IMR-90 (cell line): Measurements from ENCODE around the gene CHRNA10. TPM values are rescaled to one million over a fixed set of nuclear protein-coding genes. Genes with fewer than 3 reads are reported as not detected.

Source experiments
- ATAC-seq: fragments of 200-7000 bp; cut with Tn5 transposase; 2 replicates; pipeline ENCODE4 v1.9.1; 2020; ENCODE audit warnings: low read depth, mild to moderate bottlenecking, moderate library complexity
- BruUV-seq: library from RNA; stranded (reverse); fragments of 400-500 nt; replicated peaks from 2 replicates; lab custom pipeline; 2021; lab: Mats Ljungman, UMichigan
- CTCF ChIA-PET: fragments of 300-600 bp; formaldehyde crosslinking; extraction: SDS; loops from one replicate; lab custom pipeline; 2021; ENCODE audit warnings: antibody characterized with exemption; lab: Yijun Ruan, JAX
- POLR2A ChIA-PET: fragments of 300-600 bp; sonication (Branson Sonifier 250); formaldehyde crosslinking; loops from one replicate; lab custom pipeline; 2022; ENCODE audit warnings: antibody characterized with exemption; ENCODE audit not compliant: unreplicated experiment; lab: Charles Lee
- DNase-seq: peaks from one replicate; pipeline ENCODE4 v3.0.0; 2013
- H2AFZ ChIP-seq: replicated peaks from 2 replicates; pipeline ENCODE3; 2013; ENCODE audit warnings: low read length, mild to moderate bottlenecking; ENCODE audit not compliant: poor library complexity
- H2AK5ac ChIP-seq: 2 replicates; pipeline ENCODE4 v1.6.1; 2013; ENCODE audit warnings: low read depth, low read length, inconsistent platforms
- H2AK9ac ChIP-seq: replicated peaks from 2 replicates; pipeline ENCODE3; 2013; ENCODE audit warnings: mild to moderate bottlenecking, low read depth, low read length, moderate library complexity; ENCODE audit not compliant: poor library complexity
- H2BK120ac ChIP-seq: 2 replicates; pipeline ENCODE4 v1.6.1; 2013; ENCODE audit warnings: low read depth, low read length, inconsistent platforms
- H2BK15ac ChIP-seq: 3 replicates; pipeline ENCODE4 v1.6.1; 2013; ENCODE audit warnings: low read depth, low read length, inconsistent platforms
- H2BK20ac ChIP-seq: 2 replicates; pipeline ENCODE4 v1.6.1; 2013; ENCODE audit warnings: low read depth, mild to moderate bottlenecking, inconsistent platforms, low read length, moderate library complexity
- H2BK5ac ChIP-seq: 2 replicates; pipeline ENCODE4 v1.6.1; 2013; ENCODE audit warnings: mild to moderate bottlenecking, low read depth, low read length, inconsistent platforms; ENCODE audit not compliant: poor library complexity, severe bottlenecking
- H3K14ac ChIP-seq: replicated peaks from 2 replicates; pipeline ENCODE4 v1.6.1; 2013; ENCODE audit warnings: low read depth, low read length, inconsistent platforms
- H3K18ac ChIP-seq: 2 replicates; pipeline ENCODE4 v1.6.1; 2013; ENCODE audit warnings: low read depth, low read length, control low read depth
- H3K23ac ChIP-seq: 2 replicates; pipeline ENCODE4 v1.6.1; 2013; ENCODE audit warnings: low read depth, low read length, inconsistent platforms
- H3K27ac ChIP-seq: 2 replicates; pipeline ENCODE4 v1.5.1; 2013; ENCODE audit warnings: mild to moderate bottlenecking, control low read depth, low read length; ENCODE audit not compliant: insufficient read depth
- H3K27me3 ChIP-seq: 2 replicates; pipeline ENCODE4 v1.6.1; 2013; ENCODE audit warnings: low read length; ENCODE audit not compliant: control insufficient read depth, insufficient read depth
- H3K36me3 ChIP-seq: 2 replicates; pipeline ENCODE4 v1.6.1; 2013; ENCODE audit warnings: low read length, mixed read lengths; ENCODE audit not compliant: control insufficient read depth, insufficient read depth
- H3K4ac ChIP-seq: 2 replicates; pipeline ENCODE4 v1.6.1; 2013; ENCODE audit warnings: low read depth, low read length, inconsistent platforms
- H3K4me1 ChIP-seq: 2 replicates; pipeline ENCODE4 v1.6.1; 2013; ENCODE audit warnings: low read length, mixed read lengths; ENCODE audit not compliant: control insufficient read depth, insufficient read depth
- H3K4me2 ChIP-seq: 2 replicates; pipeline ENCODE4 v1.6.1; 2013; ENCODE audit warnings: low read depth, mild to moderate bottlenecking, control low read depth, low read length, moderate library complexity
- H3K4me3 ChIP-seq: 2 replicates; pipeline ENCODE4 v1.5.1; 2013; ENCODE audit warnings: low read depth, mild to moderate bottlenecking, control low read depth, low read length, moderate library complexity; ENCODE audit not compliant: insufficient read depth
- H3K56ac ChIP-seq: 2 replicates; pipeline ENCODE4 v1.6.1; 2013; ENCODE audit warnings: low read length, inconsistent platforms; ENCODE audit not compliant: insufficient read depth; ENCODE audit errors: extremely low read depth
- H3K79me1 ChIP-seq, 2 experiments: 2 replicates each; pipeline ENCODE4 v1.6.1; 2013; ENCODE audit warnings: low read length in 2 of 2, inconsistent platforms in 1 of 2, low read depth in 1 of 2
- H3K9ac ChIP-seq: 2 replicates; pipeline ENCODE4 v1.6.1; 2013; ENCODE audit warnings: low read depth, low read length, control low read depth
- H3K9me1 ChIP-seq: 2 replicates; pipeline ENCODE4 v1.6.1; 2013; ENCODE audit warnings: low read length, inconsistent platforms; ENCODE audit not compliant: insufficient read depth
- H3K9me3 ChIP-seq: 2 replicates; pipeline ENCODE4 v1.6.1; 2013; ENCODE audit warnings: low read length; ENCODE audit not compliant: control insufficient read depth, insufficient read depth
- H4K20me1 ChIP-seq: 2 replicates; pipeline ENCODE4 v1.6.1; 2013; ENCODE audit warnings: low read length, inconsistent platforms; ENCODE audit not compliant: insufficient read depth
- H4K5ac ChIP-seq: 2 replicates; pipeline ENCODE4 v1.6.1; 2013; ENCODE audit warnings: mild to moderate bottlenecking, low read depth, low read length, control low read depth
- H4K8ac ChIP-seq, 2 experiments: 2 replicates each; pipeline ENCODE4 v1.6.1; 2013; ENCODE audit warnings: low read depth in 2 of 2, low read length in 2 of 2, control low read depth in 1 of 2, inconsistent platforms in 1 of 2
- H4K91ac ChIP-seq: 2 replicates; pipeline ENCODE4 v1.6.1; 2013; ENCODE audit warnings: low read depth, low read length, inconsistent platforms; ENCODE audit not compliant: insufficient read depth
- BHLHE40 ChIP-seq: fragments of 150-350 bp; IDR thresholded peaks from 2 replicates; pipeline ENCODE4 v1.6.1; 2016; ENCODE audit warnings: mild to moderate bottlenecking, low read depth, low read length
- CEBPB ChIP-seq: IDR thresholded peaks from 2 replicates; pipeline ENCODE4 v1.6.1; 2012; ENCODE audit warnings: low read depth, low read length, improper control_type of control experiment
- FOS ChIP-seq: fragments of 150-350 bp; IDR thresholded peaks from 2 replicates; pipeline ENCODE4 v1.6.1; 2016; ENCODE audit warnings: low read depth, low read length
- MAFK ChIP-seq: IDR thresholded peaks from 2 replicates; pipeline ENCODE4 v1.6.1; 2012; ENCODE audit warnings: low read depth, low read length, improper control_type of control experiment
- MAZ ChIP-seq: IDR thresholded peaks from 2 replicates; pipeline ENCODE4 v1.6.1; 2012; ENCODE audit warnings: low read depth, mild to moderate bottlenecking, low read length, improper control_type of control experiment, moderate library complexity, borderline replicate concordance
- POLR2A ChIP-seq: IDR thresholded peaks from 2 replicates; pipeline ENCODE4 v1.6.1; 2012; ENCODE audit warnings: mild to moderate bottlenecking, low read depth, low read length
- RCOR1 ChIP-seq: IDR thresholded peaks from 2 replicates; pipeline ENCODE4 v1.6.1; 2012; ENCODE audit warnings: mild to moderate bottlenecking, low read length, improper control_type of control experiment; ENCODE audit not compliant: insufficient replicate concordance
- RFX5 ChIP-seq: IDR thresholded peaks from 2 replicates; pipeline ENCODE4 v1.8.0; 2012; ENCODE audit warnings: low read depth, mild to moderate bottlenecking, low read length, moderate library complexity
- SMC3 ChIP-seq: fragments of 150-350 bp; IDR thresholded peaks from 2 replicates; pipeline ENCODE4 v1.6.1; 2016; ENCODE audit warnings: low read depth, mild to moderate bottlenecking, antibody characterized with exemption, low read length, moderate library complexity
- WGBS, 2 experiments: methylation state at CpG; one replicate each; pipeline versions ENCODE4 v1.1.5 to v1.1.7; 2013; ENCODE audit warnings: missing lambda C conversion rate in 2 of 2; ENCODE audit not compliant: insufficient read length in 1 of 2; ENCODE audit errors: extremely low coverage in 2 of 2; 5-methylcytosine and 5-hydroxymethylcytosine counted together
- dilution Hi-C: fragments of 300-500 bp; cut with HindIII; formaldehyde crosslinking; loops from one replicate; pipeline ENCODE4 v1.14.3; 2018; ENCODE audit warnings: low sequenced_read_pairs; ENCODE audit not compliant: unreplicated experiment
- in situ Hi-C: fragments of 300-500 bp; cut with MboI; formaldehyde crosslinking; loops from 3 replicates; pipeline ENCODE4 v1.14.3; 2019; ENCODE audit warnings: low sequenced_read_pairs, inconsistent platforms, mixed read lengths
- intact Hi-C: fragments of 100-400 bp; cut with micrococcal nuclease; formaldehyde crosslinking; loops from 2 replicates; pipeline ENCODE4 v1.10.0; 2022
- polyA plus RNA-seq, 3 experiments: library from polyadenylated mRNA; depleted of rRNA; stranded (reverse); fragments of >200 nt; gene quantifications; 2 replicates each; pipeline ENCODE4 v1.2.3, GENCODE V29; 2012; ENCODE audit warnings: low replicate concordance in 1 of 3
- total RNA-seq: library from RNA; depleted of rRNA; stranded (reverse); fragments of >200 nt; gene quantifications from 2 replicates; pipeline ENCODE4 v1.2.3, GENCODE V29; 2012
- TF ChIP-seq, protein P1 (sequence below): conservative IDR thresholded peaks from 2 replicates; pipeline ENCODE4 v1.5.1; 2012; ENCODE audit warnings: mild to moderate bottlenecking, low read depth, low read length, improper control_type of control experiment
- TF ChIP-seq, protein P2 (sequence below): fragments of 150-350 bp; IDR thresholded peaks from 2 replicates; pipeline ENCODE4 v1.6.1; 2016; ENCODE audit warnings: low read depth, mild to moderate bottlenecking, low read length, moderate library complexity, borderline replicate concordance
- TF ChIP-seq, protein P3 (sequence below): fragments of 150-350 bp; IDR thresholded peaks from 2 replicates; pipeline ENCODE4 v1.6.1; 2017; ENCODE audit warnings: mild to moderate bottlenecking, antibody characterized with exemption, low read length, low read depth

CHRNA10 gene
- total and polyA plus RNA-seq, 2 of the 4 experiments (the other 2 are of a cell fraction): 0.36 to 0.79 TPM

DNA sequence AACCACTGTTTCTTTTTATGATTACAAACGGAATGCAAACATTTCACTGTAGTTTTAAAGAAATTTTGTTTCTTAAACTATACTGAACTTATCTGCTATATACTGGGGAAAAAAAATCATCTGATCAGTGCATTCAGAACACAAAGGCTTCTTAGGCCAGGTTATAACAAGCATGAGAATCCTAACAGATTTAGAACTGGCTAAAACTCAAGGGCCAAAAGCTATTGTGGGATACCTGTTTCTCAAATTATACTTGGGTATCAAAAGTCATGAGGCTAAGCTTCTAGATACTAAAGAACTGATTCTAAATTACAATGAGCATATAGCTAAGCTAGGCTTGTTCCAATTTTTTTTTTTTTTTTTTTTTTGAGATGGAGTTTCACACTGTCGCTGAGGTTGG is 29.7 kb upstream of the CHRNA10 start:
- Histone ChIP-seq H3K9me3 (no peaks in the 10 kb centered on the region), H4K20me1 (peaks cover 5% of the 10 kb centered on the region; the same call in 1 of the 2 replicates), H2BK20ac (no peak overlapping the region), H4K5ac (no peak overlapping the region), H3K18ac (no peak overlapping the region), H3K4me3 (no peak overlapping the region), H3K9me1 (peaks cover 3% of the 10 kb centered on the region; the same call in 1 of the 2 replicates), H4K8ac (no peak overlapping the region), H3K27me3 (no peaks in the 10 kb centered on the region), H3K56ac (no peak overlapping the region), H4K91ac (no peak overlapping the region), H3K14ac (no peak overlapping the region), H3K79me1 (peaks cover 20% of the 10 kb centered on the region in 2 experiments), H3K36me3 (peaks cover 53% of the 10 kb centered on the region), H2BK15ac (no peak overlapping the region), H3K27ac (no peak overlapping the region), H3K23ac (no peak overlapping the region), H2BK120ac (no peak overlapping the region), H3K9ac (no peak overlapping the region), H3K4ac (no peak overlapping the region), H2BK5ac (no peak overlapping the region), H2AK5ac (no peak overlapping the region), H3K4me1 (peaks cover 6% of the 10 kb centered on the region; the same call in 1 of the 2 replicates), H2AK9ac (no peak overlapping the region), H3K4me2 (no peak overlapping the region), H2AFZ (no peak overlapping the region)
- CTCF ChIA-PET: interaction anchor here (0.6 kb wide), 1 partner anchor 65 kb away, joined by 3 read pairs; no protein-coding TSS in a partner anchor
- WGBS, 2 experiments: no CpG with 5 or more reads among the region's 2 CpGs
- dilution Hi-C loops (no loop called here), in situ Hi-C loops (no loop called here), intact Hi-C loops (loop anchor here (10.0 kb wide), 1 partner anchor 374 kb away; no protein-coding TSS in a partner anchor)
- POLR2A ChIA-PET: no interaction called here
- BruUV-seq: no TSS peak
- DNase-seq (no peak), ATAC-seq (no peak)
- TF ChIP-seq BHLHE40 (no peak), RFX5 (no peak), MAZ (no peak), CEBPB (no peak), RCOR1 (no peak), MAFK (no peak), SMC3 (no peak), FOS (no peak), POLR2A (no peak)
- TF ChIP-seq, protein P1, sequence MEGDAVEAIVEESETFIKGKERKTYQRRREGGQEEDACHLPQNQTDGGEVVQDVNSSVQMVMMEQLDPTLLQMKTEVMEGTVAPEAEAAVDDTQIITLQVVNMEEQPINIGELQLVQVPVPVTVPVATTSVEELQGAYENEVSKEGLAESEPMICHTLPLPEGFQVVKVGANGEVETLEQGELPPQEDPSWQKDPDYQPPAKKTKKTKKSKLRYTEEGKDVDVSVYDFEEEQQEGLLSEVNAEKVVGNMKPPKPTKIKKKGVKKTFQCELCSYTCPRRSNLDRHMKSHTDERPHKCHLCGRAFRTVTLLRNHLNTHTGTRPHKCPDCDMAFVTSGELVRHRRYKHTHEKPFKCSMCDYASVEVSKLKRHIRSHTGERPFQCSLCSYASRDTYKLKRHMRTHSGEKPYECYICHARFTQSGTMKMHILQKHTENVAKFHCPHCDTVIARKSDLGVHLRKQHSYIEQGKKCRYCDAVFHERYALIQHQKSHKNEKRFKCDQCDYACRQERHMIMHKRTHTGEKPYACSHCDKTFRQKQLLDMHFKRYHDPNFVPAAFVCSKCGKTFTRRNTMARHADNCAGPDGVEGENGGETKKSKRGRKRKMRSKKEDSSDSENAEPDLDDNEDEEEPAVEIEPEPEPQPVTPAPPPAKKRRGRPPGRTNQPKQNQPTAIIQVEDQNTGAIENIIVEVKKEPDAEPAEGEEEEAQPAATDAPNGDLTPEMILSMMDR: no peak
- TF ChIP-seq, protein P2, sequence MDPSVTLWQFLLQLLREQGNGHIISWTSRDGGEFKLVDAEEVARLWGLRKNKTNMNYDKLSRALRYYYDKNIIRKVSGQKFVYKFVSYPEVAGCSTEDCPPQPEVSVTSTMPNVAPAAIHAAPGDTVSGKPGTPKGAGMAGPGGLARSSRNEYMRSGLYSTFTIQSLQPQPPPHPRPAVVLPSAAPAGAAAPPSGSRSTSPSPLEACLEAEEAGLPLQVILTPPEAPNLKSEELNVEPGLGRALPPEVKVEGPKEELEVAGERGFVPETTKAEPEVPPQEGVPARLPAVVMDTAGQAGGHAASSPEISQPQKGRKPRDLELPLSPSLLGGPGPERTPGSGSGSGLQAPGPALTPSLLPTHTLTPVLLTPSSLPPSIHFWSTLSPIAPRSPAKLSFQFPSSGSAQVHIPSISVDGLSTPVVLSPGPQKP: no peak
- TF ChIP-seq, protein P3, sequence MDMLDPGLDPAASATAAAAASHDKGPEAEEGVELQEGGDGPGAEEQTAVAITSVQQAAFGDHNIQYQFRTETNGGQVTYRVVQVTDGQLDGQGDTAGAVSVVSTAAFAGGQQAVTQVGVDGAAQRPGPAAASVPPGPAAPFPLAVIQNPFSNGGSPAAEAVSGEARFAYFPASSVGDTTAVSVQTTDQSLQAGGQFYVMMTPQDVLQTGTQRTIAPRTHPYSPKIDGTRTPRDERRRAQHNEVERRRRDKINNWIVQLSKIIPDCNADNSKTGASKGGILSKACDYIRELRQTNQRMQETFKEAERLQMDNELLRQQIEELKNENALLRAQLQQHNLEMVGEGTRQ: no peak
